ENCODE results near the gene C1QTNF8.

DNA sequence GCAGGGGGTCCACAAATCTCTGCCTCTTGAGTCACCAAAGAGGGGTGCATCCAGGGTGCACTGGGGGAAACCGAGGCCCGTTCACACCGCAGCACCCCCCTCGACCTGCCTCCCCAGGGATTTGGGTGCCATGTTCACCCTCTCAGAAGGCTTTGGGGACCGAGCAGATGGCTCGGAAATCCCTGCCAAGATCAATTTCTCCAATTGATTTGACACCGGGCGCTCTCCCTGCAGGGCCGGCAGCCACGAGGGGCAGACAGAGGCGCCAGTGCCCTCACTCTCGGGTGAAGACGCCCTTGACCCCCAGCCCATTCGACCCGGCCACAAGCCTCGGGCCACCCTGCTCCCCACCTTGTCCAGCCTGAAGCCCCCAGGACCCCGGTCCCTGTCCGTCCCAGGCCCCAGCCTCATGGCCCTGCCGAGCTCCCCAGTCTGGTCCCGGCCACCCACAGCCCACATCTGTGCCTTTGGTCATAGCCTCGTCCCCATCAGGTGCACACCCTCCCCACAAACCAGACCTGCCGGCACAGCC, 14.2 kb downstream of the C1QTNF8 start:
- TF ChIP-seq JUN (IDR thresholded peaks at IDR 0.05; ENCODE audit: low read depth, low read length) (no peak), POLR2AphosphoS5 (IDR thresholded peaks at IDR 0.05; ENCODE audit: low read depth, low read length) (no peak), RBBP5 (IDR thresholded peaks at IDR 0.05; ENCODE audit: borderline replicate concordance, low read depth, low read length) (no peak), EZH2 (IDR thresholded peaks at IDR 0.05; ENCODE audit: low read depth, low read length, severe bottlenecking) (no peak), TBP (IDR thresholded peaks at IDR 0.05; ENCODE audit: low read depth, low read length) (no peak), RAD21 (IDR thresholded peaks at IDR 0.05 in 1 of 2, conservative IDR thresholded peaks at IDR 0.05 in 1 of 2; ENCODE audit: low read depth in 2 of 2, low read length in 2 of 2) (no peak), RFX5 (IDR thresholded peaks at IDR 0.05; ENCODE audit: borderline replicate concordance, low read depth, low read length) (no peak), EGR1 (IDR thresholded peaks at IDR 0.05; ENCODE audit: borderline replicate concordance, low read depth, low read length) (no peak)

Data from H1 (cell line).